ENCODE measurements around the gene MYO7B.

DNA sequence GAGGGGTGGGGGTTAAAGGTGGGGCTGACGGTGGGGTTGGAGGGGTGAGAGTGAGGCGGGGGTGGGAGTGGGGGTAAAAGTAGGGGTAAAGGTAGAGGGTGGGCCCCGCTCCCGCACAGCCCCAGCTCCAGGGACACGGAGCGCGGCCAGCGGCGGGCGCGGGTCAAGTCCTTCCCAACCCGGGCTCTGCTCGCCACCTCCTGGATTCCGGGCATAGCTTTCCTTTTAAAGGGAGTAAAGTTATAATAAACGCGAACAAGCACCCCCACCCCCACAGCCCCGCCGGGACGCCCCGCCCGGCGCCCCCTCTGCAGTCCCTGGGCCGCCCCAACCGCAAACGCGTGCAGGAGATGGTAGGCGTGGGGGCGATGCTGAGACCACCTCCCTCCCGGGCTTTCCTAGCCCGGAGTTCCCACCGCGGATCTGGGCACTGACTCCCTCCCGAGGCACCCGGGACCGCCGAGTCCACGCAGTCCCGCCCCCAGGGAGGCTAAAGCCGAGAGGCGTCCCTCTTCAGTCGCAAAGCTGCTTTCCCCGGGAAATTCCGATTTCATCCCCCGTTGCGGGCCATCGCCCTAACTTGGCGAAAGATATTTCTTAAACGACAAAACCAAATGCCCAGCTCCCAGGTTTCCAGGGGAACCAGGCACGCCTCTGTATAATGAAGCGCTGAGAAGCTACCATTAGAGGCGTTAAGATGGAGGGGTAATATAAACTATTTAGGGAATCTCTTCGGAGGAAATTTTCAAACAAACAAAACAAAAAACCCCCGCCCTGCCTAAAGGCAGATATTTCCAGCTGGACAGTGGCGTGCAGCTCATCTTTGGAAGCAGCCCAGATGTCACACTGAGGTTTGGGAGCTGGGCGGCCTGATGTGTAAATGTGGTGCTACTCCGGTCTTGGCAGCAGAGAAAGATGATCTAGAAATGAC is 140.1 kb downstream of the MYO7B start, which contains the start of gene LIMS2:
- no peak for TF ChIP-seq POLR2A (IDR thresholded peaks at IDR 0.05)
- TF ChIP-seq, protein P1, sequence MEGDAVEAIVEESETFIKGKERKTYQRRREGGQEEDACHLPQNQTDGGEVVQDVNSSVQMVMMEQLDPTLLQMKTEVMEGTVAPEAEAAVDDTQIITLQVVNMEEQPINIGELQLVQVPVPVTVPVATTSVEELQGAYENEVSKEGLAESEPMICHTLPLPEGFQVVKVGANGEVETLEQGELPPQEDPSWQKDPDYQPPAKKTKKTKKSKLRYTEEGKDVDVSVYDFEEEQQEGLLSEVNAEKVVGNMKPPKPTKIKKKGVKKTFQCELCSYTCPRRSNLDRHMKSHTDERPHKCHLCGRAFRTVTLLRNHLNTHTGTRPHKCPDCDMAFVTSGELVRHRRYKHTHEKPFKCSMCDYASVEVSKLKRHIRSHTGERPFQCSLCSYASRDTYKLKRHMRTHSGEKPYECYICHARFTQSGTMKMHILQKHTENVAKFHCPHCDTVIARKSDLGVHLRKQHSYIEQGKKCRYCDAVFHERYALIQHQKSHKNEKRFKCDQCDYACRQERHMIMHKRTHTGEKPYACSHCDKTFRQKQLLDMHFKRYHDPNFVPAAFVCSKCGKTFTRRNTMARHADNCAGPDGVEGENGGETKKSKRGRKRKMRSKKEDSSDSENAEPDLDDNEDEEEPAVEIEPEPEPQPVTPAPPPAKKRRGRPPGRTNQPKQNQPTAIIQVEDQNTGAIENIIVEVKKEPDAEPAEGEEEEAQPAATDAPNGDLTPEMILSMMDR (IDR thresholded peaks at IDR 0.05), result no peak

Measured in Peyer's patch (tissue), 4 donors.